Neural cell (in vitro differentiated cells): ENCODE measurements around the gene MMP15. TPM values are rescaled to one million over a fixed set of nuclear protein-coding genes. Genes with fewer than 3 reads are reported as not detected.

Source experiments
- H2AFZ ChIP-seq: fragments of 200-600, 300-800 bp; sonication (generic), shearing (Covaris generic); 2 replicates; pipeline ENCODE4 v1.6.0; 2014; ENCODE audit warnings: low read depth, mild to moderate bottlenecking, antibody characterized with exemption, low read length, moderate library complexity
- H3F3A ChIP-seq: fragments of 200-600 bp; shearing (Covaris generic); 2 replicates; pipeline ENCODE4 v1.6.1; 2016; ENCODE audit warnings: mild to moderate bottlenecking, moderate library complexity, mixed read lengths, antibody characterized with exemption, low read length; ENCODE audit not compliant: insufficient read depth, poor library complexity, severe bottlenecking
- H3K27ac ChIP-seq: fragments of 200-600, 300-800 bp; sonication (generic), shearing (Covaris generic); 2 replicates; pipeline ENCODE4 v1.5.1; 2014; ENCODE audit warnings: mild to moderate bottlenecking, low read length, moderate library complexity
- H3K27me3 ChIP-seq: fragments of 300-800, 200-600 bp; sonication (generic), shearing (Covaris generic); 2 replicates; pipeline ENCODE4 v1.6.0; 2014; ENCODE audit warnings: mild to moderate bottlenecking, low read depth, low read length, moderate library complexity; ENCODE audit not compliant: insufficient read depth
- H3K36me3 ChIP-seq: fragments of 300-800, 200-600 bp; sonication (generic), shearing (Covaris generic); 2 replicates; pipeline ENCODE4 v1.5.1; 2014; ENCODE audit warnings: mild to moderate bottlenecking, antibody characterized with exemption, low read length, moderate library complexity; ENCODE audit not compliant: insufficient read depth
- H3K4me2 ChIP-seq: fragments of 300-800, 200-600 bp; sonication (generic), shearing (Covaris generic); 2 replicates; pipeline ENCODE4 v1.6.0; 2014; ENCODE audit warnings: mild to moderate bottlenecking, low read length
- H3K4me3 ChIP-seq: fragments of 300-800, 200-600 bp; sonication (generic), shearing (Covaris generic); 2 replicates; pipeline ENCODE4 v1.5.1; 2014; ENCODE audit warnings: mild to moderate bottlenecking, low read length, moderate library complexity
- H3K79me2 ChIP-seq: fragments of 200-600 bp; shearing (Covaris generic); replicated peaks from 2 replicates; pipeline ENCODE4 v1.6.0; 2014; ENCODE audit warnings: mild to moderate bottlenecking, low read length, moderate library complexity; ENCODE audit not compliant: insufficient read depth
- H3K9ac ChIP-seq: fragments of 300-800, 200-600 bp; sonication (generic), shearing (Covaris generic); 2 replicates; pipeline ENCODE4 v1.6.1; 2016; ENCODE audit warnings: mild to moderate bottlenecking, low read length, mixed read lengths
- H3K9me2 ChIP-seq: fragments of 200-600 bp; shearing (Covaris generic); 2 replicates; pipeline ENCODE4 v1.6.1; 2016; ENCODE audit warnings: mild to moderate bottlenecking, low read length, mixed read lengths; ENCODE audit not compliant: insufficient read depth
- H3K9me3 ChIP-seq: fragments of 200-600, 300-800 bp; sonication (generic), shearing (Covaris generic); 2 replicates; pipeline ENCODE4 v1.6.1; 2016; ENCODE audit warnings: mild to moderate bottlenecking, mixed run types, low read length, moderate library complexity, mixed read lengths
- H4K20me1 ChIP-seq: fragments of 200-600 bp; shearing (Covaris generic); 2 replicates; pipeline ENCODE4 v1.6.1; 2016; ENCODE audit warnings: mild to moderate bottlenecking, mixed run types; ENCODE audit not compliant: insufficient read depth
- EP300 ChIP-seq: fragments of 450-650 bp; conservative IDR thresholded peaks from 2 replicates; pipeline ENCODE4 v1.6.1; 2014; ENCODE audit warnings: antibody characterized with exemption, mild to moderate bottlenecking, moderate library complexity; ENCODE audit not compliant: poor library complexity, severe bottlenecking
- EZH2 ChIP-seq: fragments of 200-600, 300-800 bp; shearing (Covaris generic), sonication (generic); IDR thresholded peaks from 2 replicates; pipeline ENCODE4 v1.6.1; 2014; ENCODE audit warnings: antibody characterized with exemption, low read length, borderline replicate concordance, mild to moderate bottlenecking; ENCODE audit not compliant: insufficient read depth, poor library complexity, severe bottlenecking
- MXI1 ChIP-seq: fragments of 450-650 bp; conservative IDR thresholded peaks from 2 replicates; pipeline ENCODE4 v1.6.1; 2014; ENCODE audit warnings: antibody characterized with exemption, mild to moderate bottlenecking; ENCODE audit not compliant: poor library complexity, severe bottlenecking
- POLR2AphosphoS5 ChIP-seq: IDR thresholded peaks from 2 replicates; pipeline ENCODE4 v1.6.1; 2012
- RAD21 ChIP-seq: fragments of 450-650 bp; conservative IDR thresholded peaks from 2 replicates; pipeline ENCODE4 v1.6.1; 2014; ENCODE audit warnings: antibody characterized with exemption, mild to moderate bottlenecking, moderate library complexity
- SMC3 ChIP-seq: fragments of 450-650 bp; conservative IDR thresholded peaks from 2 replicates; pipeline ENCODE4 v1.6.1; 2014; ENCODE audit warnings: antibody characterized with exemption, mild to moderate bottlenecking, moderate library complexity; ENCODE audit not compliant: poor library complexity
- TAF1 ChIP-seq: IDR thresholded peaks from 2 replicates; pipeline ENCODE4 v1.6.1; 2012; ENCODE audit warnings: low read depth
- polyA plus RNA-seq: library from polyadenylated mRNA; depleted of rRNA; stranded (reverse); fragments of >200 nt; gene quantifications from 2 replicates; pipeline ENCODE4 v1.2.3, GENCODE V29; 2014
- TF ChIP-seq, protein P1 (sequence below): fragments of 450-650 bp; IDR thresholded peaks from 2 replicates; pipeline ENCODE4 v1.5.1; 2014; ENCODE audit warnings: antibody characterized with exemption, mild to moderate bottlenecking, moderate library complexity; ENCODE audit not compliant: poor library complexity, severe bottlenecking
- TF ChIP-seq, protein P2 (sequence below): IDR thresholded peaks from 2 replicates; pipeline ENCODE4 v1.6.1; 2012; ENCODE audit warnings: borderline replicate concordance

The MMP15 gene
- polyA plus RNA-seq, 1 donor from 2014 or later: 18.5 TPM

DNA sequence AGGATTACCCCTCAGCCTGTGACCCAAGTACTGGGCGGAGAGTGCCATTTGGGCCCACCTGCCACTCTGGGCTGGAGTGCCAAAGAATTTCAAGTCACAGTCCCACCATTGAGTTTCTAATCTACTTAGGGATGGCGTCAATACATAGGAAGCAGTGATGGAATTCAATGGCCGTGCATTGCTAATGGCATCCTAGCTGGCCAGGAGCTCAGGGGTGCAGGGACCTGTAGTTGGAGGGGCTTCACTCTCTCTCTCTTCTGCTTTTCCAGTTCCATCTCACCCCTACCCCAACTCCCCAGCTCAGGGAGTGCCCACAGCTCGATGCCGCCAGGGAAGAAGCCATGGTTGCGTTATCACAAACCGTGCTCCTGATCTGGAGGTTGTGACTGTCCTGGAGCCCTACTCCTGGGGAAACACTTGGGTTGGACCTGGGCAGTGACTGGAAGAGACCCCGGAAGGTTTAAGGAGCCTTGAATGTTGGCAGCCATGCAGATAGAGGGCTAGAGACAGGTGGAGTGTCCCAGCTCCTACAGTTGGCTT, 2.4 kb downstream of the MMP15 start:
- Histone ChIP-seq H4K20me1 (peaks cover 7% of the 10 kb centered on the region), H3K27me3 (no peaks in the 10 kb centered on the region), H3K4me2 (no peak overlapping the region), H3K36me3 (no peaks in the 10 kb centered on the region), H3K79me2 (peaks cover 8% of the 10 kb centered on the region), H3K9ac (no peak overlapping the region), H3K27ac (no peak overlapping the region), H2AFZ (no peak overlapping the region), H3K9me3 (no peaks in the 10 kb centered on the region), H3K9me2 (no peaks in the 10 kb centered on the region), H3K4me3 (peak overlapping the region; percentile 96), H3F3A (no peaks in the 10 kb centered on the region)
- TF ChIP-seq MXI1 (no peak), POLR2AphosphoS5 (no peak), TAF1 (no peak), SMC3 (no peak), RAD21 (no peak), EZH2 (no peak), EP300 (no peak)
- TF ChIP-seq, protein P1, sequence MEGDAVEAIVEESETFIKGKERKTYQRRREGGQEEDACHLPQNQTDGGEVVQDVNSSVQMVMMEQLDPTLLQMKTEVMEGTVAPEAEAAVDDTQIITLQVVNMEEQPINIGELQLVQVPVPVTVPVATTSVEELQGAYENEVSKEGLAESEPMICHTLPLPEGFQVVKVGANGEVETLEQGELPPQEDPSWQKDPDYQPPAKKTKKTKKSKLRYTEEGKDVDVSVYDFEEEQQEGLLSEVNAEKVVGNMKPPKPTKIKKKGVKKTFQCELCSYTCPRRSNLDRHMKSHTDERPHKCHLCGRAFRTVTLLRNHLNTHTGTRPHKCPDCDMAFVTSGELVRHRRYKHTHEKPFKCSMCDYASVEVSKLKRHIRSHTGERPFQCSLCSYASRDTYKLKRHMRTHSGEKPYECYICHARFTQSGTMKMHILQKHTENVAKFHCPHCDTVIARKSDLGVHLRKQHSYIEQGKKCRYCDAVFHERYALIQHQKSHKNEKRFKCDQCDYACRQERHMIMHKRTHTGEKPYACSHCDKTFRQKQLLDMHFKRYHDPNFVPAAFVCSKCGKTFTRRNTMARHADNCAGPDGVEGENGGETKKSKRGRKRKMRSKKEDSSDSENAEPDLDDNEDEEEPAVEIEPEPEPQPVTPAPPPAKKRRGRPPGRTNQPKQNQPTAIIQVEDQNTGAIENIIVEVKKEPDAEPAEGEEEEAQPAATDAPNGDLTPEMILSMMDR: no peak

DNA sequence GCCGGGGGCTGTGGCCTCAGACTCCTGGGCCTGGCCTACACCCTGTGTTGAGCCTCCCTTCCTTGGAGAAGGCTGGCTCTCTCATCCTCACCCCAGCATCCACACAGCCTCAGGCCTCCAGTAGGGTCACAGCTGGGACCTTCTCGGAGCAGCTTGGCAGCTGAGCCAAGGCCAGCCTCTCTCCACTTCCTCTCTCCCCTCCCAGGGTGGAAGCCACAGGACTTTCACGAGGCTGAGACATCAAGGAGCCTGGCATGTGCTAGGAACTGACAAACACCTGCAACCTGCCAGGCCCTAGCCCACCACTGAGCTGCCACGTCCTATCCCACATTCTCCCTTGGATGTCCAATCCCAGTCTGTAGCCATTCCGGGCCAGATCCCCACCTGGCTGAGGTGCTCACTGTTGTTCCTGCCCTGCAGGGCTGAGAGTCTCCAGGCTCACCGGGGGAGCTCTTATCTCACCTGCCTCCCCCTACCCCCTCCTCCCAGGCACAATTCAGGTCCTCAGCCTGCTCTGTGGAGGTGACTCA, 3.1 kb downstream of the MMP15 start:
- no peaks in the 10 kb centered on the region for H3K9me3 ChIP-seq
- H3K9ac ChIP-seq: no peak overlapping the region
- no peak for TF ChIP-seq TAF1
- TF ChIP-seq, protein P1: no peak
- no peaks in the 10 kb centered on the region for H3K27me3 ChIP-seq
- H3K9me2 ChIP-seq: no peaks in the 10 kb centered on the region
- H3K27ac ChIP-seq: no peak overlapping the region
- peaks cover 7% of the 10 kb centered on the region for H4K20me1 ChIP-seq
- no peak overlapping the region for H3K4me3 ChIP-seq
- peaks cover 8% of the 10 kb centered on the region for H3K79me2 ChIP-seq
- H3K4me2 ChIP-seq: no peak overlapping the region
- H2AFZ ChIP-seq: no peak overlapping the region
- no peaks in the 10 kb centered on the region for H3F3A ChIP-seq
- H3K36me3 ChIP-seq: no peaks in the 10 kb centered on the region

DNA sequence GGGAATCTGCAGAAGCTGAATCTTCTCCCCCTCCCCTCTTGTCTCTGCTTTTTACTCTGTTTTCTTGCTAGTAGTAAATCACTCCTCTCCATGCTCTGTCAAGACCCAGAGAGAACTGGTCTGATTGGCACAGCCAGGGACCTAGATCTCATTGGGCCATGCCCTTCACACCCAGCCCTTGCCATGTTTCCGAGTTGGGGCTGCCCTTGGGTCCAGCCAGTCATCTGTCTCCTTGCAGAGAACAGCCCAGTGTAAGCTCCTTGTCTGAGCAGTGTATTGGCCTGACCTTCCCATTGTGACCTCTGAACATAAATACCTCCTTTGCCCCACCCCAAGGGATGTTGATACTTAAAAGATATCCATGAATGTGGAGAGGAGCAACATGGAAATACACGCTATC, 3.9 kb downstream of the MMP15 start:
- Histone ChIP-seq H3K27ac (no peak overlapping the region), H3K9me3 (no peaks in the 10 kb centered on the region), H4K20me1 (peaks cover 7% of the 10 kb centered on the region), H2AFZ (no peak overlapping the region), H3K9ac (no peak overlapping the region), H3K4me3 (no peak overlapping the region), H3K4me2 (no peak overlapping the region), H3K79me2 (peaks cover 8% of the 10 kb centered on the region), H3K36me3 (no peaks in the 10 kb centered on the region), H3F3A (no peaks in the 10 kb centered on the region), H3K27me3 (no peaks in the 10 kb centered on the region), H3K9me2 (no peaks in the 10 kb centered on the region)
- TF ChIP-seq EZH2: no peak
- TF ChIP-seq MXI1: no peak
- TF ChIP-seq, protein P1: no peak
- no peak for TF ChIP-seq EP300
- no peak for TF ChIP-seq RAD21
- TF ChIP-seq SMC3: no peak
- no peak for TF ChIP-seq POLR2AphosphoS5
- TF ChIP-seq, protein P2, sequence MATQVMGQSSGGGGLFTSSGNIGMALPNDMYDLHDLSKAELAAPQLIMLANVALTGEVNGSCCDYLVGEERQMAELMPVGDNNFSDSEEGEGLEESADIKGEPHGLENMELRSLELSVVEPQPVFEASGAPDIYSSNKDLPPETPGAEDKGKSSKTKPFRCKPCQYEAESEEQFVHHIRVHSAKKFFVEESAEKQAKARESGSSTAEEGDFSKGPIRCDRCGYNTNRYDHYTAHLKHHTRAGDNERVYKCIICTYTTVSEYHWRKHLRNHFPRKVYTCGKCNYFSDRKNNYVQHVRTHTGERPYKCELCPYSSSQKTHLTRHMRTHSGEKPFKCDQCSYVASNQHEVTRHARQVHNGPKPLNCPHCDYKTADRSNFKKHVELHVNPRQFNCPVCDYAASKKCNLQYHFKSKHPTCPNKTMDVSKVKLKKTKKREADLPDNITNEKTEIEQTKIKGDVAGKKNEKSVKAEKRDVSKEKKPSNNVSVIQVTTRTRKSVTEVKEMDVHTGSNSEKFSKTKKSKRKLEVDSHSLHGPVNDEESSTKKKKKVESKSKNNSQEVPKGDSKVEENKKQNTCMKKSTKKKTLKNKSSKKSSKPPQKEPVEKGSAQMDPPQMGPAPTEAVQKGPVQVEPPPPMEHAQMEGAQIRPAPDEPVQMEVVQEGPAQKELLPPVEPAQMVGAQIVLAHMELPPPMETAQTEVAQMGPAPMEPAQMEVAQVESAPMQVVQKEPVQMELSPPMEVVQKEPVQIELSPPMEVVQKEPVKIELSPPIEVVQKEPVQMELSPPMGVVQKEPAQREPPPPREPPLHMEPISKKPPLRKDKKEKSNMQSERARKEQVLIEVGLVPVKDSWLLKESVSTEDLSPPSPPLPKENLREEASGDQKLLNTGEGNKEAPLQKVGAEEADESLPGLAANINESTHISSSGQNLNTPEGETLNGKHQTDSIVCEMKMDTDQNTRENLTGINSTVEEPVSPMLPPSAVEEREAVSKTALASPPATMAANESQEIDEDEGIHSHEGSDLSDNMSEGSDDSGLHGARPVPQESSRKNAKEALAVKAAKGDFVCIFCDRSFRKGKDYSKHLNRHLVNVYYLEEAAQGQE: no peak
- no peak for TF ChIP-seq TAF1
